ENCODE data around the gene OSM.
A peak's percentile ranks its signal among the peaks of the same experiment; 100 is the strongest.

Gene OSM

DNA sequence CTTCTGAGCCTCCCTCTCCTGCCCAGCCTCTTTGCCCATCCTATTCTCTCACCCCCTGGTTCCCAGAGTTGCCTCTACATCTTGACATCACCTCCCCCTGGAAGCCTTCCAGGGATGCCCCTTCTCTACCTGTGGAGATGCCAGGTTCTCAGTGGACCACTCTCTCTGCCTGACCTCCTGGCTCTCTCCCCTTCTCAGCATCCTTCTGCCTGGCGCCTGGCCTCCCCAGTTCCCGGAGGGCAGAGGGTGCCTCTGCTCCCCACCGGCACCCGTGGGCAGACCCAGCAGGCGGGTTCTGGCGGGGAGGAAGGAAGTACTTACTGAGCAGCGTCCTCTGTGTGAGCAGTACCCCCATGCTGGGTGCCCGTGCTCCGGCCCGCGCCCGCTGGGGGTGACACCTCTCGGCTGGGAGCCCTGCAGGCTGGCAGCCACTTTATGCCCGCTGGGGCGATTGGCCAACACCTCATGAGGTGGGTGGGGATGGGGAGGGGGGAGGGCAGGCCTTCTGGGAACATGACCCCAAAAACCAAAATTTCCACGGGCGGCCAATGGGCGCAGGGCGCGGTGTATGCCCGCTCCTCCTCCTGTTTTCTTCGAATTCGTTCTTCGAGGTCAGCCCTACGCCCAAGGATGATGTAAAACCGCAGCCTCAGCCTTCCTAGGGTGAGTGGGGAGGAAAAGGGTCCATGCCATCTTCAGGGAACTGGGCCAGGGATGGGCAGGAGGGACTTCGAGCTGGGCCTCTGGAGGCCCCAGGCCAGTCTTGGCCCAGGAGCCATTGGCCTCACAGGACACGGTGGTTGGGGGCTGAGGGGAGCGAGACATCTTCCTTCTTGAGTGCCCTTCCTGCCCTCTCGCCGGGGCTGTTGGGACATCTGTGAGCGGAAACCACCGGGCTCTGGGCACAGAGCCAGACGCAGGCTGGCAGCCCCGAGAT, at the start of gene OSM:
OSM (minus strand) TSS at position 407 of the 937 bp plus-strand sequence; CDS start at position 355, 52 bp downstream.
- DNase-seq, result no peak

GRCh38 chr22:30315962-30316576, 49.4 kb upstream of the OSM start:
- DNase-seq, result no peak

- no peak for DNase-seq
Measured at GRCh38 chr22:30314915-30315314, 48.3 kb upstream of the OSM start.

DNA sequence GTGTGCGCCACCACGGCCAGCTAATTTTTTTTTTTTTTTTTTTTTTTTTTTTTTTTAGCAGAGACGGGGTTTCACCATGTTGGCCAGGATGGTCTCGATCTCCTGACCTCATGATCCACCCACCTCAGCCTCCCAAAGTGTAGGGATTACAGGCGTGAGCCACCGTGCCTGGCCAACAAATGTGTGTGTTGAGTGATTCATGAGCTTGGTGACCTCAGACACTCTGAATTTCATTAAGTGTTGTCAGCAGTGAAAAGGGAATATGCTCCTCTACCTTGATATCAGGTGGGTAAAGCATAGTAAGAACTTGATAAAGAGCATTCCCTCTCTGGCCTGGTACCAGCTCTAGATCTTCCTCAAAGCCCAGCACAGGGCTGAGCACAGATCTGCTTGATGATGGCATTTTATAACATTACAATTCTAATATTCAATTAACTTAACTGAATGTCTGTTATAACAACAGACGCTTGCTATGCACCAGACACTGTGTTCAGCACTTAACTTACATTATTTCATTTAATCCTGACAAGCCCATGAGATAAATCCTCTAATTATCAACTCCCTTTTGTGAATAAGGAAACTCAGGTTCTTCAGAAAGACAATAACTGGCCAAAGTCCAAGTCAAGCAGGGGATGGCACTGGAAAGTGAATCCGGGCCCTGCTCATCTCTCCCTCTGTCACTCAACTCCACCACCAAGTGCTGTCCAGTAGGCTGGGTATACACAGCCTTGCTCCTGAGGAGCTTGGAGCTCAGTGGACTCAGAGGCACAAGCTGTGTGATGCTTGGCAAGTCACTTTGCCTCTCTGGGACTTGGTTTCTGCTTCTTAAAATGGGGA, 47.1 kb upstream of the OSM start:
- no peak for DNase-seq

GRCh38 chr22:30312053-30312452, 45.4 kb upstream of the OSM start:
- DNase-seq, result no peak

DNA sequence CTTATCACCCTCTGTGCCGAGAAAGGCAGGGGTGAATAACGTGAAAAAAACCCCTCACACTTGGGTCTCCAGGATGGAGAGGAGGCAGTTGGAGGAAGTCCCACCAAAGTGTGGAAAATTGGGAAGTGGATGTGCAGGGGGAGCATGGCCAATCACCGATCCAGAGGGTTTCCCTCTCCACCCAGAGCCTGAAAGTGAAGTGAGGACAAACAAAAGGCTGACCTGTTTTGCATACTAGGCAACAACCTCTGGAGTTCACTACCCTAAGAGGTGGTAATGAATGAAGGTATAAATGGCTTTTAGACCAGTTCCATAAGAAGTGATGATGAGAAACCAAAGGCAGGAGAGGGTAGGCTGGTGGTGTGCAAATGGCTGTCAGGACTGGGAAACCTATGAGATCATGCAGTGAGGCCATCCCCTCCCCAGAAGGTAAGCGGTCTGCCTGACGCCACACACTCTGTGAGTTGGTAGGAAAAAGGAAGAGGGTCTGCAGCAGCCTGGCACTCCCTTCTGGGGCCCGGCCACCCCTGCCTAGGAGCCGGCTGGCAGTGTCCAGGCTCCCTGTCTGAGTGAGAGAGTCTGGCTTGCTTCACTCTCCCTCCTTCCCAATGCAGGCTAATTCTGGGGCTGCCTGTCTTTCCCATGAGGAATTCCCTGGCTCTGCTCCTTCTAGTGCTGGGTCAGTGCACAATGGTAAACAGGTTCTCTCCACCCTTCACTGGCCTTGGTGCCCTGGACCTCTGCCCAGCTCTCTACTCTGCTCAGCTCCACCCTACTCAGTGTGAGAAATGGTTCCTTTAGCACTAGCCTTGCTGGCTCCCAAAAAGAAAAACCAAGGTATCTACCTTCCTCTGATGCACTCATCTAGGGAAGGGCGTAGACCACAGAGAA, 44.5 kb upstream of the OSM start:
- no peak for DNase-seq

DNA sequence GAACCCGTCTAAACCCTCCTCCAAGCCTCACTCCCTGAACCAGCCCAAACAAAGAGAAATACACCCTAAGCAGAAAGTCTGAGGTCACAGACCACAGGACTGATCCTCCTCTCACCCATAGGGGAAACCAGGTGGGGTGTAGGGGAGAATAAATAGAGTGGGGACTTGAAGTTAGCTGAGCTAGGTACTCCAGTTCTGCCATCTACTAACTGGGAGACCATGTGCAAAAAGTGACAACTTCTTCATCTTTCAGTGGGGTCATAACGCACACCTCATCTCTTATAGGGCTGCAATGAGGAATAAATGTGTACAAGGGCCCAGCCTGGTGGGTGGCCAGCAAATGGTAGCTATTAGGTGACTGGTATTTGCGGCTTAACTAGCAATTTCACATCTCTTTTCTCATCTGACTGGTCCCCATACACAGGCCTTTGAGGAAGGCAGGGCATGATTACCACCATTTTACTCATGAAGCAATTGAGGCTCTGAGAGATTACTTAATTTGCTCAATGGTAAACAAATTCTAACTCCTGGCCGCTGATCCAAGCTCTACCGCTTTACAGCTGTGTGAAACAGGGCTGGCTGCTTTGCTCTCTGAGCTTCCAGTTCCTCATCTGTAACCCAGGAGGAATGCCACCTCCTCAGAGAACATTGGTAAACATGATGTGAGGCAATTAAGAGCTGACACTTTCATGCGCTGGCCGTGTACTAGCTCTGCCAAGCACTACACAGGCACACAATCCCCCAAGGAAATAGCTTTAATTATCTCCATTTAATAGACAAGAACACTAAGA, 43.5 kb upstream of the OSM start:
- DNase-seq, result peak in 1 of 2 experiments; percentile 3

DNA sequence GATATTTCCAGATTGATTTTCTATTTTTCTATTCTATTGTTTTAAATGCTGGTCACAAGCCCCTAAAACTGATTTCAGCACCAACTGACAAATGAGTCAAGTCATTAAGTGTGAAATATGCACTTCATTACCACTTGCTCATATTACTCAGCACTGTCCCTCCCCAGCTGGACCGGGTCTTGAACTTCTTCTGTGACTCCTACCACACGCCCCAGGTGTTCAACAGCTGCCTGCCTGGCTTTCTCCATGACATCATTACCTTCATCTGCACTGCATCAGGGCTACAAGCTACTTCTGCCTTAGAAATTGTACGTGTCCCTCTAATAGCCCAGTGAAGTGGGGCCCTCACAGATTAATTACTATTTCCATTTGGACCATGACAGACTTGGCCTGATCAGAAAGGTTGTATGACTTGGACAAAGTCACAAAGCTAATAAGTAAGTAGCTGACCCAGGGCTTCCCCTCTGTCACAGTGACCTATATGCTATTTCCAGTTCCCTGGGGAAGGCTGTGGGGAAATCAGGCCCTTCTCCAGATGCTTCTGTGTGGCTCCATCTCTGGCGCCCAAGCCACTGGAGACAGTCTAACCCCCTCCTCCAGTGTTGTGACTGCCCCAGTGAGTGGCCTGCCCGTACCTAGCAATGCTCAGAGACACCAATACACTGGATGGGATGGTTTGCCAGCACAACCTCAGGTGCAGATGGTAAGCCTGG, 42.0 kb upstream of the OSM start:
- DNase-seq, result no peak

DNA sequence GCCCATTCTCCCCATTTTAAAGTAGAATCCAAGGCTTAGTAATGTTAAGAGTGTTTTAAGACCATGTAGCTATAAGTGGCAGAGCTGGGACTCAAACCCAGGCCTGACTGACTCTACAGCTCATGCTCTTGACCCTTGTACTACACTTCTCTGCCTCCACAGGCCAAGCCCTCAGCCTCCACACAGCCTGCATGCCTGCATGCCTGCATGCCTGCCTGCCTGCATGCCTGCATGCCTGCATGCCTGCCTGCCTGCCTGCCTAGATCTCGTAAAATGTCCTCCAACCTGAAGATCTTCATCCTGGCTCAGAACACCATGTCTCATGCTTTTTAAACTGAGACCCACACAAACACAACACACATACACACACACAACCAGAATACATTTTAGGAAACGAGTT, 41.4 kb upstream of the OSM start:
- DNase-seq, result no peak

DNA sequence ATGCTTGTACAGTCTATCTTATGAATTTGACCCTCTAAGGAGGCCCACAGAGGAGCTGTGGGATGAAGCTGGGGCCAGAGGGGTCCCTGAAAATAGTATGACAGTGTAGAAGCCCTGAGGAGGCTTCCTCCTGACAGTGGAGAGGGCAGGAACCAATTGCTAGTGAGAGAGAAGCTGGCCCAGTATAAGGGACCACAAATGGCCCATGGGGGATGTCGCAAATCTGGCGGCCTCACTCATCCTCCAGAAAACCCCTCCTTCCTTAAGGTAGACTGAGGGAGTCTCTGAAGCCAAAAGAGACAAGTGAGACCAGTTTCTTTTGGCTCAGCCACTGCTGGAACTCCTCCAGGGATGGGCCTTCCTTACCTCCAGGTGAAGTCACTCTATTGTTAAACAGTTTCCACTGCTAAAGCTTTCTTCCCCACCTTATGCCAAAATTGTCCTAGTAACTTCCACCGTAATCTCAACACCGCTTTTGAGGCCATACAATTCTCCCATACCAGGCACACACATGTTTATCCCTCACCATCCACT, 40.5 kb upstream of the OSM start:
- no peak for DNase-seq

DNA sequence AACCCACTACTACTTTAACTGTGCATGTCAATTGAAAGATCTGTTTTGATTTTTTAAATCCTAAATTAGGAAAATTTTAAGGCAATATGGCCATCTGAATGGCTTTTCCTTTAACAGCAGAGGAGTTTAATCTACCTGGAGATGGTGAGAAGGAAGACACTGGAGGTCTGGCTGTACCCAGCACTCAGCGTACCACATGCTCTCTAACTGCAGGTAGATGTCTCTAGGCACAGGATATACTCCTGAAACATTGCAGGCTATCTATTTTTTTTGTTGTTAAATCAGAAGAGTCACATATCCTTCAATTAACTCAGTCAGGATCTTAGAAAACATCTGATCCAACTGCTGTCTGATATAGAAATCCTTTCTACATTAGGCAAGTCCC, 40.0 kb upstream of the OSM start:
- DNase-seq, result no peak

DNA sequence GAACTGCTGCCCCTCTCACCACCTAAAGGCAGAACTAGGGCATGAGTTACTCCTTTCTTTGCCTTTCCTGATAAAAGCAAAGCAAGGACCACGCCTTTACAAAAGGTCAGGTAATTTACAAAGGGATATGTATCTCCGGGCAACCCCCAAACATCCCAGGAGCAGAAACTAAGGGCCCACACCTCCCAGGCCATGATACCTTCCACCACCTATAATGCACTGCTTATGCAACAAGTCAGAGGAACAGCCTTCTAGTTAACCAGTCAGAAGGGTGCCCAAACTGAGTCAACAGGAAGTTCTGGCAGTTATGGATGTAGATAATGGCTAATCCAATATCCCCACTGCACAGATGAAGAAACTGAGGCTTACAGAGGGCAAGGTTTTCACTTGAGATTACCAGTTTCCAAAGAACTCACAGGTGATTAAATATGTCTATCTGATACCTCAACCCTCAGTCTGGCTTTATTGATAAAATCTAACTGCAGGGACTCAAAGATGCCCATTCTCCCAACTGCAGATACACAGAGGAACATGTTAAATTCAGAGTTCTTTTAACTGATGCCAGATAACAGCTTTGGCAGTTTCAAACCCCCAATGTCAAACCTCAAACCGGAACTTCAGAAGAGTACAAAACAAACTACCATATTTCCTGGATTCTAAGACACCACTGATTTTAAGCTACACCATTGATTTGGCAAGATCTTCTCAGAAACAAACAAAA, 39.4 kb upstream of the OSM start:
- no peak for DNase-seq

DNA sequence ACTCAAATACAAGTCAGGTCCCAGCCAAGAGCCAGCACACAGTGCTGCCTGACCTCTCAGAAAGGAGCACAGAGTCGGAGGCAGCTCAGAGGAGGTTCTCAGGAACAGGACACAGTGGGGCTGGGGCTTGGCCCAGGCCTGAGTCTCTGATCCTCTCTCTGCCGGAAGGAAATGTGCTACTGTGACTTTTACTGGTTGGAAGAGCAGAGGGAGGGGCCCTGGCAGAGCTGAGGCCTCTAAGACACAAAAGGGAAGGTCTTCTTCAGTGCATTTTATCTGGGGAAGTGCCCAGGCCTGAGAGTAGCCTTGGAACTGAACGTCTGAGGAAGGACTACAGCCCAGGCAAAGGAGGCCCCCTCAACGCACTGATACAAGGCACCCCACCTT, 38.9 kb upstream of the OSM start:
- DNase-seq, result no peak

DNA sequence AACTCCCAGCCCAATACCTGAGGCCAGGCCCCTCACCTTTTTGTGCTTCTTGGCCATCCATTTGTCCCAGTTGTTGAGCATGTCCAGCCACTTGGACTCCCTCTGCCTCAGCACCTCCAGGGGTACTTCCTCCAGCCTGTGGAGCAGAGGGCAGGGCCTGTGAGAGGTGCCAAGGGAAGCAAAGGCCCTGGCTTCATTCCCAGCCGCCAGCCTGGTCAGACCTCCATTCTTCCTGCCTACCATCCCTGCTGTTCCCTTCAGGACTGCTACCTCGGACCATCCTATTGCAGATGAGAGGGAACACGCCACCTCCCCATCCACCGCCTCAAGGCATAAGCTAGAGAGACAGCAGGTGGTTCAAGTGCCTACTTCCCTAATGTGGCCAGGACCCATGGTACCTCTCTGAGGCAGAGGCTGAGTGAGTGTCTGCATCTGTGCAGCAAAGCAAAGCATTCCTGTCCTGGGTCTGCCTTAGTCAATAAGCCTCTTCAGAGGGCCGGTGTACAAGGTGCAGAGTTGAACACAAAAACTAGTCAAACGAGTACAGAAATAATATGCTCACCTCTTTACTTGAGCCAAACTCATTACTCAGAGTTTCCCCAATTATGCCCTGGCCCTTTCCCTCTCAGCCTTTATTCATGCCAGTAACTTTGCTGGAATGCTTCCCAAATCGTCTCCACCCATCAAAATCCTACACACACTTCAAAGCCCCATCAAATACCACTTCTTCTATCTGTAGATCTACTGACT, 38.0 kb upstream of the OSM start:
- no peak for DNase-seq

- no peak for DNase-seq
Measured at GRCh38 chr22:30302810-30303138, 36.1 kb upstream of the OSM start.

DNA sequence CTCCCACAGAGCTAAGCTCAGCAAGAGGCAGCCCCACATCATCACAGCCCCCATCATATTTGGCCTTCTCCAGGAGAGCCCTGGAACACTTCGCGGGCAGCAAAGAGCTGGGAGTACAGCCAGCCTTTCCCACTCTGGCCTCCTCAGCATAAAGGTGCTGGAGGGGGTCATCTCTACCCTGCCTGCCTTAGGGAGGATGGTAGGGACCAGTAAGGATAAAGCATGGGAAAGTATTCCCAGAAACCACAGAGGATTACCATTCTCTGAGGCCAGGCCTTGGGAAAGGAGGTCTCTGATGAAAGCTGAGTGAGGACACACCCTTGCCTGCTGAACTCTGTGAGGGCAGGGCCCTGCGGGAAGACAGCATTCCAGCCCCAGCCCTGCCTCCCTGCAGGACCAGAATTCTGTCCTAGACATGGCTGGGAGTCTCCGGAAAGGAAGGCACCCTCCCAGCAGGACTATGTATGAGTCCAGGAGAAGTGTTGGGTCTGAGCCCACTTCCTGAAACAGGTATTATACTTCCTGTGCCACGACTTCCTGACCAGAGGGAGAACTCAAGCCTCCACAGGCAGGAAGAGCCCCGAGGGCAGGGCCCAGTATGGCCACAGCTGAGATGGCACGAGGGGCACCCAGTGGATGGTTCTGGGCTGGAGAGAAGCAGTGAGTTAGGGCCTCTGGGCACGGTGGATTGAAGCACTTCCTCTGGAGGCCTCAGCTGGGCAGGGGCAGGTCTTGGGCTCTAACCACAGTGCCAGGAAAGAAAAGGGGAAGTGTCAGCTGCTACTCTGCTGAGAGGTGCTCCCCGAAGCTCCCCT, 35.6 kb upstream of the OSM start:
- DNase-seq, result no peak

GRCh38 chr22:30299322-30299721, 32.7 kb upstream of the OSM start:
- DNase-seq, result no peak

- no peak for DNase-seq
Measured at GRCh38 chr22:30297991-30298701, 31.5 kb upstream of the OSM start.

Data from NCI-H2081 (cell line).